ENCODE results near the gene ZNF576. TPM values are rescaled to one million over a fixed set of nuclear protein-coding genes. Genes with fewer than 3 reads are reported as not detected.
A peak's percentile ranks its signal among the peaks of the same experiment; 100 is the strongest.

The ZNF576 gene
- total and polyA plus RNA-seq, 2 of the 13 experiments (the other 11 are each of a cell fraction or from before 2014, with no cell fraction given) = 7.2 to 9.6 TPM

DNA sequence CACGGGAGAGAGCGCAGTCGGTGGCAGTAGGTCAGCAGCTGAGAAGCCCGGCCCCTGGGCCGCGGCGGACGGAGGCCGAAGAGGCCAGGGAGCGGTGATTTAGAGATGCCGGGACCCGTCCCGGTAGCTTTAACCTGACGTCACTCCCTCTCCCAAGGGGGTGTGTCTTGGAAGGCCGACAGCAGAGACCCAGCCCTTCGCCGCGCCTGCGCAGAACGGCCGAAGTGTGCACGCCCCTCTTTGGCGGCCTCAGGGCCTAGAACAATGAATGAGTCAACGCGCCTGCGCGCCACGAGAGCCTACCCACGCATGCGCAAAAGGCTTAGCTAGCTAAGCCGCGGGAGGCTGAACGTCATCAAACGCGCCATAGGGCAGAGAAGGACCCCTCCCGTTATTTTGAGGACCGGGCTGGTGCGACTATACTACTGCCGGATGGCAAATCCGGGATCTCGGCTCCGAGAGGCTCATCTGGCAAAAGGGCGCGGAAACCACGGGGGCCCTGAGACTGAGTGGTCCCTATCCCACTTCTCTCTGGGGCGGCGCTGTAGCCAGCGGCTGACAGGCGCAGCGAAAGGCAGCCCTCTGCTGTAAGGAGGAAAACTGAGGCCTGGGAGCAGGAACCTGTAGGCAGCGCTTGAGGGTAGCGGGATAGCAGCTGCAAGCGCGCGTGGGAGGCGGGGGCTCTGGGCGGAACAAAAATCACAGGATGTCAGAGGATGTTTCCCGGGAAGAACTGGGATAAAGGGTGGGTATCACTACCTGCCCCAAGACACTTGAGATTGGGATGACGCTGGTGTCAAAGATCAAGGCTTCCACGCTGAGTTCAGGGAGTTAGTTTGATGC lies at the start of gene ZNF576, which contains the start of gene IRGQ (continued):
- TF ChIP-seq, protein P1, sequence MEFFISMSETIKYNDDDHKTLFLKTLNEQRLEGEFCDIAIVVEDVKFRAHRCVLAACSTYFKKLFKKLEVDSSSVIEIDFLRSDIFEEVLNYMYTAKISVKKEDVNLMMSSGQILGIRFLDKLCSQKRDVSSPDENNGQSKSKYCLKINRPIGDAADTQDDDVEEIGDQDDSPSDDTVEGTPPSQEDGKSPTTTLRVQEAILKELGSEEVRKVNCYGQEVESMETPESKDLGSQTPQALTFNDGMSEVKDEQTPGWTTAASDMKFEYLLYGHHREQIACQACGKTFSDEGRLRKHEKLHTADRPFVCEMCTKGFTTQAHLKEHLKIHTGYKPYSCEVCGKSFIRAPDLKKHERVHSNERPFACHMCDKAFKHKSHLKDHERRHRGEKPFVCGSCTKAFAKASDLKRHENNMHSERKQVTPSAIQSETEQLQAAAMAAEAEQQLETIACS (CRISPR knock-in tag; IDR thresholded peaks at IDR 0.05) = no peak
- TF ChIP-seq SATB2 (CRISPR knock-in tag; IDR thresholded peaks at IDR 0.05) (no peak), NRL (CRISPR knock-in tag; IDR thresholded peaks at IDR 0.05; ENCODE audit: borderline replicate concordance) (peak; percentile 88; the same call in 1 of the 2 replicates), PRDM4 (CRISPR knock-in tag; IDR thresholded peaks at IDR 0.05; ENCODE audit: borderline replicate concordance) (no peak), ZNF83 (CRISPR knock-in tag; IDR thresholded peaks at IDR 0.05; ENCODE audit: borderline replicate concordance) (no peak), ZNF614 (CRISPR knock-in tag; IDR thresholded peaks at IDR 0.05; ENCODE audit: borderline replicate concordance) (no peak), MTF1 (CRISPR knock-in tag; IDR thresholded peaks at IDR 0.05) (no peak), MIXL1 (CRISPR knock-in tag; IDR thresholded peaks at IDR 0.05) (peak; percentile 42; the same call in 1 of the 2 replicates), ARNT (IDR thresholded peaks at IDR 0.05) (no peak), SRF (IDR thresholded peaks at IDR 0.05; ENCODE audit: low read depth, low read length) (0 out of 2 replicates have a peak, but pooled peaks have one; percentile 45), HHEX (CRISPR knock-in tag; IDR thresholded peaks at IDR 0.05) (no peak), ZBTB34 (CRISPR knock-in tag; IDR thresholded peaks at IDR 0.05) (no peak), CAMTA2 (CRISPR knock-in tag; IDR thresholded peaks at IDR 0.05; ENCODE audit: borderline replicate concordance) (no peak), ZNF512 (CRISPR knock-in tag; IDR thresholded peaks at IDR 0.05) (no peak), ZSCAN22 (CRISPR knock-in tag; IDR thresholded peaks at IDR 0.05) (no peak), ZNF230 (CRISPR knock-in tag; IDR thresholded peaks at IDR 0.05) (no peak; the same call in 1 of the 2 replicates), RFX5 (IDR thresholded peaks at IDR 0.05; ENCODE audit: low read depth, low read length) (peak; percentile 64; the same call in 1 of the 2 replicates)
- TF ChIP-seq, protein P2, sequence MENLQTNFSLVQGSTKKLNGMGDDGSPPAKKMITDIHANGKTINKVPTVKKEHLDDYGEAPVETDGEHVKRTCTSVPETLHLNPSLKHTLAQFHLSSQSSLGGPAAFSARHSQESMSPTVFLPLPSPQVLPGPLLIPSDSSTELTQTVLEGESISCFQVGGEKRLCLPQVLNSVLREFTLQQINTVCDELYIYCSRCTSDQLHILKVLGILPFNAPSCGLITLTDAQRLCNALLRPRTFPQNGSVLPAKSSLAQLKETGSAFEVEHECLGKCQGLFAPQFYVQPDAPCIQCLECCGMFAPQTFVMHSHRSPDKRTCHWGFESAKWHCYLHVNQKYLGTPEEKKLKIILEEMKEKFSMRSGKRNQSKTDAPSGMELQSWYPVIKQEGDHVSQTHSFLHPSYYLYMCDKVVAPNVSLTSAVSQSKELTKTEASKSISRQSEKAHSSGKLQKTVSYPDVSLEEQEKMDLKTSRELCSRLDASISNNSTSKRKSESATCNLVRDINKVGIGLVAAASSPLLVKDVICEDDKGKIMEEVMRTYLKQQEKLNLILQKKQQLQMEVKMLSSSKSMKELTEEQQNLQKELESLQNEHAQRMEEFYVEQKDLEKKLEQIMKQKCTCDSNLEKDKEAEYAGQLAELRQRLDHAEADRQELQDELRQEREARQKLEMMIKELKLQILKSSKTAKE (CRISPR knock-in tag; IDR thresholded peaks at IDR 0.05; ENCODE audit: borderline replicate concordance) = no peak
- TF ChIP-seq, protein P3, sequence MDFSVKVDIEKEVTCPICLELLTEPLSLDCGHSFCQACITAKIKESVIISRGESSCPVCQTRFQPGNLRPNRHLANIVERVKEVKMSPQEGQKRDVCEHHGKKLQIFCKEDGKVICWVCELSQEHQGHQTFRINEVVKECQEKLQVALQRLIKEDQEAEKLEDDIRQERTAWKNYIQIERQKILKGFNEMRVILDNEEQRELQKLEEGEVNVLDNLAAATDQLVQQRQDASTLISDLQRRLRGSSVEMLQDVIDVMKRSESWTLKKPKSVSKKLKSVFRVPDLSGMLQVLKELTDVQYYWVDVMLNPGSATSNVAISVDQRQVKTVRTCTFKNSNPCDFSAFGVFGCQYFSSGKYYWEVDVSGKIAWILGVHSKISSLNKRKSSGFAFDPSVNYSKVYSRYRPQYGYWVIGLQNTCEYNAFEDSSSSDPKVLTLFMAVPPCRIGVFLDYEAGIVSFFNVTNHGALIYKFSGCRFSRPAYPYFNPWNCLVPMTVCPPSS (IDR thresholded peaks at IDR 0.05) = no peak
